Endodermal cell (in vitro differentiated cells): Measurements from ENCODE around the gene BEST2. TPM values are rescaled to one million over a fixed set of nuclear protein-coding genes. Genes with fewer than 3 reads are reported as not detected.

Experiments
- DNase-seq: peaks from one replicate; pipeline ENCODE4 v3.0.0-alpha.2; 2017
- H3K27ac ChIP-seq: 2 replicates; pipeline ENCODE4 v1.5.1; 2013; ENCODE audit warnings: mild to moderate bottlenecking, low read depth, low read length, moderate library complexity
- H3K27me3 ChIP-seq: 2 replicates; pipeline ENCODE4 v1.6.1; 2013; ENCODE audit warnings: mild to moderate bottlenecking, low read length, moderate library complexity; ENCODE audit not compliant: insufficient read depth, control insufficient read depth, poor library complexity, severe bottlenecking
- H3K36me3 ChIP-seq: 2 replicates; pipeline ENCODE4 v1.7.0; 2013; ENCODE audit warnings: mild to moderate bottlenecking, low read length, moderate library complexity; ENCODE audit not compliant: control insufficient read depth, insufficient read depth
- H3K4me1 ChIP-seq: one replicate; pipeline ENCODE4 v1.7.0; 2013; ENCODE audit warnings: low read length; ENCODE audit not compliant: control insufficient read depth, insufficient read depth
- H3K4me3 ChIP-seq: 2 replicates; pipeline ENCODE4 v1.5.1; 2013; ENCODE audit warnings: mild to moderate bottlenecking, low read length, moderate library complexity
- H3K9ac ChIP-seq: 2 replicates; pipeline ENCODE4 v1.6.1; 2013; ENCODE audit warnings: mild to moderate bottlenecking, low read length, moderate library complexity; ENCODE audit not compliant: poor library complexity, severe bottlenecking; ENCODE audit errors: extremely low read depth
- H3K9me3 ChIP-seq: 2 replicates; pipeline ENCODE4 v1.6.1; 2013; ENCODE audit warnings: mild to moderate bottlenecking, low read length, moderate library complexity; ENCODE audit not compliant: control insufficient read depth
- H3K27ac Mint-ChIP-seq: 2 replicates; pipeline ENCODE4 v1.8.0; 2020; ENCODE audit warnings: mixed read lengths
- H3K27me3 Mint-ChIP-seq: 2 replicates; pipeline ENCODE4 v1.8.0; 2021; ENCODE audit warnings: mild to moderate bottlenecking, mixed read lengths; ENCODE audit not compliant: insufficient read depth
- H3K36me3 Mint-ChIP-seq: 2 replicates; pipeline ENCODE4 v1.8.0; 2020; ENCODE audit warnings: low read depth, mixed read lengths
- H3K4me1 Mint-ChIP-seq: 2 replicates; pipeline ENCODE4 v1.8.0; 2020; ENCODE audit warnings: mixed read lengths
- H3K4me3 Mint-ChIP-seq: 2 replicates; pipeline ENCODE4 v1.8.0; 2020; ENCODE audit warnings: mild to moderate bottlenecking, moderate library complexity, mixed read lengths
- H3K9me3 Mint-ChIP-seq: 2 replicates; pipeline ENCODE4 v1.8.0; 2020; ENCODE audit warnings: mild to moderate bottlenecking, mixed read lengths
- WGBS, 2 experiments: methylation state at CpG; one replicate each; pipeline versions ENCODE4 v1.1.5 to v1.1.7; 2013; ENCODE audit warnings: missing lambda C conversion rate in 2 of 2, mixed read lengths in 1 of 2; ENCODE audit not compliant: insufficient coverage in 1 of 2, insufficient read length in 1 of 2; 5-methylcytosine and 5-hydroxymethylcytosine counted together
- total RNA-seq, 2 donors: library from RNA; stranded (reverse); fragmentation: NEBNext Ultra II Directional in 1 of 2; extraction: Animal tissue kit (Norgen Biotek cat#: 25700) in 1 of 2; gene quantifications; 2 replicates in 1 of 2; 3 replicates in 1 of 2; pipeline ENCODE4 v1.2.1, GENCODE V29; 2021
- TF ChIP-seq, protein P1 (sequence below): fragments of 200-600 bp; sonication (generic); conservative IDR thresholded peaks from 2 replicates; pipeline ENCODE4 v1.5.0; 2021; ENCODE audit warnings: antibody characterized with exemption, mild to moderate bottlenecking

BEST2 gene
- total RNA-seq, 2 donors from 2014 or later = 0.95 to 1.2 TPM

- Mint-ChIP-seq H3K9me3 (no peaks in the 10 kb centered on the region), H3K27ac (peak within 1 kb of the TSS; percentile 88), H3K27me3 (peaks cover 6% of the 10 kb centered on the region), H3K4me3 (peak within 1 kb of the TSS; percentile 89), H3K36me3 (peaks cover 17% of the 10 kb centered on the region), H3K4me1 (peaks cover 18% of the 10 kb centered on the region)
- peak within 1 kb of the TSS; percentile 91 for H3K4me3 ChIP-seq
- H3K9ac ChIP-seq = peak within 1 kb of the TSS; percentile 86
- no peaks in the 10 kb centered on the region for H3K9me3 ChIP-seq
- peaks cover 3% of the 10 kb centered on the region for H3K4me1 ChIP-seq
- peak; percentile 90 for DNase-seq
- no peaks in the 10 kb centered on the region for H3K27me3 ChIP-seq
- H3K27ac ChIP-seq = peak within 1 kb of the TSS; percentile 14
- H3K36me3 ChIP-seq = peaks cover 22% of the 10 kb centered on the region
- WGBS, 2 experiments = 0 to 2% methylated on average over 17 to 78 of the region's 78 CpGs
- TF ChIP-seq, protein P1, sequence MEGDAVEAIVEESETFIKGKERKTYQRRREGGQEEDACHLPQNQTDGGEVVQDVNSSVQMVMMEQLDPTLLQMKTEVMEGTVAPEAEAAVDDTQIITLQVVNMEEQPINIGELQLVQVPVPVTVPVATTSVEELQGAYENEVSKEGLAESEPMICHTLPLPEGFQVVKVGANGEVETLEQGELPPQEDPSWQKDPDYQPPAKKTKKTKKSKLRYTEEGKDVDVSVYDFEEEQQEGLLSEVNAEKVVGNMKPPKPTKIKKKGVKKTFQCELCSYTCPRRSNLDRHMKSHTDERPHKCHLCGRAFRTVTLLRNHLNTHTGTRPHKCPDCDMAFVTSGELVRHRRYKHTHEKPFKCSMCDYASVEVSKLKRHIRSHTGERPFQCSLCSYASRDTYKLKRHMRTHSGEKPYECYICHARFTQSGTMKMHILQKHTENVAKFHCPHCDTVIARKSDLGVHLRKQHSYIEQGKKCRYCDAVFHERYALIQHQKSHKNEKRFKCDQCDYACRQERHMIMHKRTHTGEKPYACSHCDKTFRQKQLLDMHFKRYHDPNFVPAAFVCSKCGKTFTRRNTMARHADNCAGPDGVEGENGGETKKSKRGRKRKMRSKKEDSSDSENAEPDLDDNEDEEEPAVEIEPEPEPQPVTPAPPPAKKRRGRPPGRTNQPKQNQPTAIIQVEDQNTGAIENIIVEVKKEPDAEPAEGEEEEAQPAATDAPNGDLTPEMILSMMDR = peak; percentile 21
These were observed 50.1 kb downstream of the BEST2 start, which contains the start of the genes PRDX2 and THSD8 for GRCh38 chr19:12801466-12802266. PRDX2 (minus strand) TSS chr19:12801800; CDS start chr19:12801261, 539 bp downstream. THSD8 (plus strand) TSS chr19:12802069; CDS start chr19:12802072, 3 bp downstream.

DNA sequence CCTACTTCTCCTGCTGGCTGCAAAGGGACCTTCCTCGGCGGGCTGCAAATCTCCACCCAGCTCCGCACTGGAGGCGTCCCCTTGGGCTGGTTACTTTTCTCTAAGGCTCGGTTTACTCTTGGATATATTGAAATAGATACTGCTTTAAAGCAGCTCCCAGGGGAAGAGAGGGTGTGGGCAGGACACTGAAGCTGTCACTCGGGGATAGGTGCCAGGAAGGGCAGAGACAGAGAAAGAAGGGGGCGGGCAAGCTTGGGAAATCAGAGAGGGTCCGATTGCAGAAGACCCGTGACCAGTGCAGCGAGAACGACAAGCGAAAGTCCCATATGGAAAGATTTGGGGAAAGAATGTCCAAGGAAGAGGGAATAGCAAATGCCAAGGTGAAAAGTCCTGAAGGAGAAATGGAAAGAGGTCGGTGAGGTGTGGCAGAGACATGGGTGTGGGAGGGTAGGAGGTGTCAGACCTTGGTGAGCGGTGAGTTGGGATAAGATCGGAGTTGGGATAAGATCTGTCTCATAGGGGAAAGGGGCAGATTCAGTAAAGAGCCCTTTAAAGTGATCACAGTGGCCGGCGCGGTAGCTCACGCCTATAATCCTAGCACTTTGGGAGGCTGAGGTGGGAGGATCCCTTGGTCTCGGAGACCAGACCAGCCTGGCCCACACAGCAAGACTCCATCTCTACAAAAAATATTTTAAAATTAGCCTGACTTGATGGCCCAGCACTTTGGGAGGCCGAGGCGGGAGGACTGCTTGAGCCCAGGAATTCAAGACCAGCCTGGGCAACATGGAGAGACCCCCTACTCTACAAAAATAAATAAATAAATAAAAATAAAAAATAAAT lies 50.9 kb downstream of the BEST2 start:
- 42 to 59% methylated on average over 15 to 22 of the region's 22 CpGs for WGBS, 2 experiments
- H3K27ac ChIP-seq = no peak overlapping the region
- no peak overlapping the region for H3K9ac ChIP-seq
- no peak overlapping the region for H3K27ac Mint-ChIP-seq
- peaks cover 6% of the 10 kb centered on the region for H3K27me3 Mint-ChIP-seq
- H3K9me3 ChIP-seq = no peaks in the 10 kb centered on the region
- no peaks in the 10 kb centered on the region for H3K27me3 ChIP-seq
- H3K9me3 Mint-ChIP-seq = no peaks in the 10 kb centered on the region
- peaks cover 15% of the 10 kb centered on the region for H3K36me3 Mint-ChIP-seq
- H3K4me1 ChIP-seq = peaks cover 6% of the 10 kb centered on the region
- H3K4me3 Mint-ChIP-seq = peak overlapping the region; percentile 89
- peaks cover 22% of the 10 kb centered on the region for H3K36me3 ChIP-seq
- H3K4me1 Mint-ChIP-seq = peaks cover 19% of the 10 kb centered on the region
- TF ChIP-seq, protein P1 = no peak
- DNase-seq = no peak
- H3K4me3 ChIP-seq = peak overlapping the region; percentile 91

DNA sequence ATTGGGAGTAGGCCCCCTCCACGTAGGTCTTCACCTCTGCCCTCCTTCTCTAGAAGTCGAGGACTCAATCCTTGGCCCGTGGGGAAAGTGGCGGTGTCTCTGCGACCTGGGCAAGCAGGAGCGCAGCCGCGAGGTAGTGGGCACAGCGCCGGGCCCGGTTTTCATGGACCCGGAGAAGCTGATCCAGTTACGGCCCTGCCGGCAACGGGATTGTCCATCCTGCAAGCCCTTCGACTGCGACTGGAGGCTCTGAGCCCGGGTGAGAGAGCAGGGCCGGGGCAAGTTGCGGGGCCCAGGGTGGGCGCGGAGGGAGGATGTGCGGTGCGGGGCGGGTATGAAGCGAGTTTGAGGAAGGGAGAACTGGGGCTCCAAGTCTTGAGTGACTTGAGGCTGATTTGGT lies 52.5 kb downstream of the BEST2 start:
- H3K4me1 ChIP-seq = peaks cover 6% of the 10 kb centered on the region
- peaks cover 17% of the 10 kb centered on the region for H3K36me3 Mint-ChIP-seq
- peaks cover 19% of the 10 kb centered on the region for H3K4me1 Mint-ChIP-seq
- no peaks in the 10 kb centered on the region for H3K9me3 Mint-ChIP-seq
- no peaks in the 10 kb centered on the region for H3K9me3 ChIP-seq
- 94 to 95% methylated on average over 19 to 26 of the region's 26 CpGs for WGBS, 2 experiments
- no peak overlapping the region for H3K27ac Mint-ChIP-seq
- peaks cover 22% of the 10 kb centered on the region for H3K36me3 ChIP-seq
- no peak overlapping the region for H3K27ac ChIP-seq
- no peak overlapping the region for H3K9ac ChIP-seq
- DNase-seq = no peak
- H3K27me3 Mint-ChIP-seq = peaks cover 6% of the 10 kb centered on the region
- H3K4me3 ChIP-seq = no peak overlapping the region
- H3K4me3 Mint-ChIP-seq = no peak overlapping the region
- TF ChIP-seq, protein P1 = no peak
- H3K27me3 ChIP-seq = no peaks in the 10 kb centered on the region
